GM18517 (cell line): Measurements from ENCODE around the gene RAB44.
A peak's percentile ranks its signal among the peaks of the same experiment; 100 is the strongest.

Experiments
- ATAC-seq: cut with Tn5 transposase; IDR thresholded peaks from one replicate; pipeline ENCODE4 v1.9.1; 2021; ENCODE audit warnings: mild to moderate bottlenecking, moderate library complexity; ENCODE audit not compliant: unreplicated experiment

RAB44 gene

DNA sequence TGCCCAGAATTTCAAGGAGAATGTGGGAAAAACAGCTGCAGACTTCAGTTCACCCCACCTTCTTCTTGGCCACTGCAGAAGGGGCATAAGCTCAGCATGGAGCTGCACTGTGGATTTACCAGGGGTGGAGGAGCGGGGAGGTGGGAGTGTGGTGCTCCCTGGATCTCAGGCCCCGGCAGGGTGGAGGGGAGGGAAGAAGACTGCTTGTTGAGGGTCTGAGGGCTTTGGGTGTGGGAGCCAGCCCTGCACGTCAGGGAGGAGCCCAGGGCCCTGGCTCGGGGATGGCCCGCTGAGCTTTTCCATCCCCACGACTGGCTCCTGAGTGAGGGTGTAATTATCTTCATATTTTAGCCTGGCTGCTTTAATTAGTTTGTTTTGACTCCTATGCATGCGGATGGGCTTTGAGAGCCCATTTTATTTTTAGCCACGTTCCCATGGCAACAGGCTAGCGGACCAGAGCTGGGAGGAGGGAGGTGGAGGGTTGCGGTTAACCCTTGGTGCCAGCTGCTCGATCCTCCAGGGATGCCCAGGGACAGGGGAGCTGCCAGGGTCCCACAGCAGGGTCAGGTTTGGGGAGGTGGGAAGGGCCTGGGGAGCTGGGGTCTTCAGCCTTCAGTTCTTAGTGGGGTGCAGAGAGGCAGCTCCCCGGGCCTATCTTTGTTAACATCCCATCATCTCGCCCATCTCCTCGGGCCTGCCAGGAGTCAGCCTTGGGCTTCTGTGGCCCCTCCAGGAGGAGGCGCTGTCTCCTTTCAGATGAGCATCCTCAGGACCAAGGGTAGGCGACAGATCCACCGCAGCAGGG, 68.2 kb downstream of the RAB44 start:
- peak; percentile 77 for ATAC-seq

DNA sequence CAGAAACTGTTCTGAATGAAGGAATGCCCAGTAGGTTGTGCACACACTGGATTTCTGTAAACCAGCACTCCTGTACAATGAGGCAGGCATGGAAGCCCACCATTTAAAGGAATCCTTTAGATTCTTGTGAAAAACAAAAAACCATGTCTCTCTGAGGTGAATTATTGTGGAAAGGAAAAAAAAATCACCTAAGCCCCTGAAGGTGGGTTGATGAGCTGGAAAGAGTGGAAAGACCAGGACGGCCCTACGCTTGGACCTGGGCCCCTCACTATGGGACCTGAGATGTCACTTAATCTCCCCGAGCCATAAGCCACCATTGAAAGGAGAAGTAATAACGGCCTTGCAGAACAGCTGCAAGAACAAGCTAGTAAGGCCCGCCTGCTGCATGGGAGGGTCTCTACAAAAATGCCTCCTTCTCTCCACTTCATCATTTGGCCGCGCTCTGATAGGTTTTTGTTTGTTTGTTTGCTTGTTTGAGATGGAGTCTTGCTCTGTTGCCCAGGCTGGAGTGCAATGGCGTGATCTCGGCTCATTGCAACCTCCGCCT, 68.8 kb downstream of the RAB44 start:
- ATAC-seq = no peak

DNA sequence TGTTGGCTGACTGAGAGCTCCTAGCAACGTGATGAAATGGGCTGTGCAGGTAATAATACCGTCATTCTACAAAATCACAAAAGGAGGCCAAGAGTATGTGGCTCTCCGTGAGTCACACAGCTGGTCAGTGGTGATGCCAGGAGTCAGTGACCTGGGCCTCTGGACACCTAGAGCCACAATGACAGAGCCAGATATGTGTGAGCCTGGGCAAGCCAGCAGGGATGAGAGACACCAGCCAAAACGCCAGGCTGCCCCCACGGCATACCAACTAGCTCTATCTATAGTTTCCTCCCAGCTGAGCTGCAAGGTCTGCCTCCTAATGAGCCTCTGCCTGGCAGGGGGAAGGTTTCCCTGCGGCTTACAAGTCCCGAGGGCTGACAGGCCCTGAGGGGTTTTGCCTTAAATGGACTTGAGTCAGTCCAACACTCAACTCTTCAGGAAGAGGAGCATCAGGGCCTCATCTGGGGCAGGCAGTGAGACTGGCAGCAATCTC, 71.6 kb downstream of the RAB44 start:
- ATAC-seq = no peak

DNA sequence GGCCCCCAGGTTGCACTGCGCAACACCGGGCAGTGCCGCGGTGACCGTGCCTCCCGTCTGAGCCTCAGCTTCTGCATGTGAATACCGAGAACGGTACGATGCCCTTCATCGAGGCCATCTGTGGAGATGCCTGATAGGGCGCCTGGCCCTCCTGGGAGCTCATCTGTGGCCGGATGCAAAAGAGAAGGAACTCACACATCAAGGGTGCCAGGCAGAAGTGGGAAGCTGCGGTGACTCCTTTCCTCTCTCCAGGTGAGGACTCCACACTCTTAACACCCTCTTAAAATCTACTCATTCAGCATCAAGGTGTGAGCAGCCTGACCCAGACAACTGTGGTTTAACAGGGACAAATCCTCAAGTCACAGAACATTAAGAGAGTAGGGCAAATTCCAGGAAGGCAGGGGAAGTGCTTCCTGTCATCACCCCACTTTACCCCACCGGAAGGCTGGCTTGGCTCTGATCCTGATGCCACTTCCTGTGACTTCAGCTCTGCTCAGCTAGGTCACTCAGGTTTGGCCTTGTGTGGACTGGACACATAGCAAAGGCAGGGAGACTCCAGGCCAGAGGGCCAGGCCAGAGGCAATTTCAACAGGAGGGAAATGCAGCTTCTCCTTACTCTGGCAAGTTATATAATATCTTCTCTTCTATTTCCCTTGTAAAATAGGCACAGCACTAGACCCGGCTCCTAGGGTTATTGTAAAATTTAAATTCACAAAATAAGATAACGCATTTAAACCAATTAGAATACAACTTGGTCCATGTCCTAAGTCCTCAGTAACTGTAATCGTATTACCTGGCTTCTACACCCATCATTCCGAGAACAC, 72.3 kb downstream of the RAB44 start:
- no peak for ATAC-seq

DNA sequence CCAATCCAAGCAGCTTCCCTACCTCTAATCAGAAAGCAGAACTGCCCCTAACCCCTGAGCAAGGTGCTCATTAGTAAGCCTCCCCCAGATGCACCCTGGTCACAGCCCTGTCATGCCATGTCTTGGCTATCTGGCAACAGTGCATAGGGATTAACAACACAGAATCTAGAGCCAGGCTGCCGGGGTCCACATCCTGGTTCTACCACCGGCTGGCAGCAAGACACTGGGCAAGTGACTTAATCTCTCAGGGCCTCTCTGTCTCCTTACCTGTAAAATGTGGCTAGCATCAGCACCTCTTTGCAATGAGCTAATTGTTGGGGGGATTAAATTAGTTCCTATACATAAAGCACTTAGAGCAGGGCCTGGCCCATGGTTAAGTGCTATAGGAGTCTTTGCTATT, 73.5 kb downstream of the RAB44 start:
- no peak for ATAC-seq

DNA sequence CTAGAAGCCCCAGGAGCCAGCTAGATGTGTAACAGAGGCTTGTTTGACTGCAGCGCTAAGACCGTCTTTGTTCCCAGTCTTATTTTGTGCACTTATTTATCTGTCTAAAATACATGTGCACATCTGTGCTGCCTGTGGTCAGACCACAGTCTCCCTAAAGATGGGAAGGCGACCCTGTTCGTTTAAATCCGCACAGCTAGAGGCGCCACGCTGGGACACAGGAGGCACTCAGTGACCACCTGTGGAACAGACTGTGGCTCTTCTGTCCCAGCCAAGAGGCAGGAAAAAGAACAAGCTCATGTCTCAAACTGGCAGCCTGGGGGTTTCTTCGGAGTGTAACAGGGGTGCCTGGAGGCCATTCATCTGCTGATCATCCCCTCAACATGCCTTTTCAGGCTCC, 74.8 kb downstream of the RAB44 start:
- no peak for ATAC-seq

DNA sequence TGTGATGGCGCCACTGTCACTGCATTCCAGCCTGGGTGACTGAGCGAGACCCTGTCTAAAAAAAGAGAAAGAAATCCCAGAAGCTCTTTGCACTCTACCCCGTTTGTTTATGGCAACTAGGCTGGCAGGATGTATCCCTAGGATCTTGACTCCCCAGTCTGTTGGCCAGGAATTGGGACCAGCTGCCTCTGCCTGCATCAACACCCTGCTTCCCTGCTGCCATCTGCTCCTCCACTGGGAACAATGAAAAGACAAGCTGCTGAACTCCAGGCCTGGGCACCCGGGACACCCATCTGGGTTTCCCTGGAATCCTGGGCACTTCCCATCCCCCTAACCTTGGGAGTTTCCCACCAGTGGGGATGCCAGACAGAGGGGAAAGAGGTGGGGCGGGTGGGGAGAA, 76.7 kb downstream of the RAB44 start:
- no peak for ATAC-seq

DNA sequence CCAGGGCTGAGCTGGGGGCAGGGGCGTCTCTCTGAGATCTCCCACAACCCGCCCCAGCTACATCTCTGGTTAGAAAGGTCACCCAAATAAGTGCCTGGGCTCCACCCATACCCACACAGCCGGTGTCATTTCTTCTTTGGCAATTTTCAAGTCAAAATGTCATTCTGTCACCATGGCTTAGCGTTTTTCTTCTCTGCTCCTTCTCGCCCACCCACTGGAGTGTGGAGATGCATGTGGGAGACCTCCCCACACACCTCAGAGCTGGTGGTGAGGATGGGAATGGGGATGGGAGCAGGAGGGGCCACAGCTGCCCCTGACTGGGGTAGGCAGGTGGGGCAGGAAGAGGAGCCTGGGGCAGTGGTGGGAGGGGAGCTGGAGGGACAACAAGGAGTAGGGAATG, 78.5 kb downstream of the RAB44 start:
- no peak for ATAC-seq

DNA sequence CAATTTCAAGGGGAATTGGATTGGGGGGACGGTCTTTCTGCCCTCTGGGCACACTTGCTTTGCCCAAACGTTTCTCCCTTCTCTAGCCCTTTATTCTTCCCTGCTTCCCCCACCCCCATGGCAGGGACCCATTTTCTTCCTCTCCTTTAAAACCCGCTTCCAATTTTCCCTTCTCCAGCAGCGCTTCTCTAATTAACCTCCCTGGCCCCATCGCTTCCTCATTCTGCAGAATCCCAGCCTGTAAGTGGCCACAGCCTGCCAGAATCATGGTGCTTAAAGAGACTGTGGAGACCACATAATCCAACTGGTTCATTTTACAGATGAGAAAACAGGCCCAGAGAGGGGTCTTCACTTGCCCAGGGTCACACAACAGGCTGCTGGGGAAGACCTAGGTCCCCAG, 80.2 kb downstream of the RAB44 start:
- ATAC-seq = no peak

DNA sequence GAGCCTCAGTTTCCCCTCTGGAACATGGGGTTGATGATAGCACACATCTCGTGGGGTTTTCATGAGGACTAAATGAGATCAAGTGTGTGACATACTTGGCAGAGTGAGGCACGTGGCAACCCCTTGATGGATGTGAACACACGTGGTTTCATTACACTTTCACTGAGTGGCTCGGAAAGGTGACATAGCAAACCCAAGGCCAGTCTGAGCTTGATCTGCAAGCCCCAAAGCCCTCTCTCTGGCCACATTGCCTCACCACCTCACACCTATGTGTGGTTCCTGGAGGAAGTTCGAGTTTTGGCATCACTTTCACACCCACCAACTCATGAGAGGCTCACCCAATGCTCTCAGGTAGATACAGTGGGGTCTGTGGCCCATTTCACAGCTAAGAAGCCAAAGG, 81.6 kb downstream of the RAB44 start:
- ATAC-seq = no peak

DNA sequence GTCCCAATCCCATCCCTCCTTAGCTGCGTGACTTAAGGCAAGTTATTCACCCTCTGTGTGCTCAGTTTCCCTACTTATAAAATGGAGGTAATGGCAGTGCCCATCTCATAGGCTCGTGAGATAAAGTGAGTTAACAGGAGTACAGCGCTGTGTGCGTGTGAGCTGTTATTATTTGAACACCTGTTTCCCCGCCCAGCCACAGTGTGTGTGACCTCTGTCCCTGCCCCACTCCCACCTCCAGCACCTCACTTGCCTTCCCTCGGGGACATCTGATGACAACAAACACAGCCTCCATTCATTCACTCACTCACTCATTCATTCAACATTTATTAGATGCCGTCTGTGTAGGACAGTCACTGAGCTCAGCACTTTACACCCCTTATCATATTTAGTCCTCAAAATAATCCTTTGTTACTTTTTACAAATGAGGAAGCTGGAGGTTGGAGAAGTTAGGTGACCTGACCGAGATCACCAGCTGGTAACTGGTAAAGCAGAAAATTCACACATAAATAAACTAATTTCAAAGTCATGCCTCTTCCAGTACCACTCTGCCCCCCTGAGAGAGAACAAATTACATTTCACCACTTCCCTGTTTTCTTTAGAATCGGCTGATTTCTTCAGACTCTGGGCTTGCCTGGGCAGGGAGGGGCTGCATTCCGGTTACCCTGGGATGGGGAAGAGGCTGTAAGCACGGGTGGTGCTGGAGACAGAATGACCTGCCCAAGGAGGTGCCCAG, 83.0 kb downstream of the RAB44 start:
- ATAC-seq = no peak

DNA sequence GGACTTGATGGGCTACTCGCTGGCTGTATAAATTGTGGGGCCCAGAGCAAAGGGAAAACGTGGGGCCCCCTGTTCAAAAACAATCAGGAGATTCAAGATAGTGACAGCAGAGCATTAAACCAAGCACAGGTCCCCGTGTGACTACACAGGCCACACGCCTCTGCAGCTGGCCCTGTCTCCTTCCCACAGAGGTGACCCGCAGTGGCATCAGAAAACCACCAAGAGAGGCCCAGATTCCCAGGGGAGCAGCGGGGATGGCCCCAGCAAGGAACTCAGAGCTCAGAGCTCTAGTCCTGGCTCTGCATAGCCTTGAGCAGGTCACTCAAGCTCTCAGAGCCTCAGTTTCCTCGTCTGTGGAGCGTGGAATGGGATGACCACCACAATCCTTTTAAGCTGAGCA, 84.0 kb downstream of the RAB44 start:
- ATAC-seq = no peak
